Stimulated activated CD8-positive, alpha-beta memory T cell treated with anti-CD3 and anti-CD28 coated beads, Interleukin-4, amount 100 ng/mL, for 48 hours (primary cell): ENCODE measurements around the gene KIF22.
A peak's percentile ranks its signal among the peaks of the same experiment; 100 is the strongest.
"Not testable (repeated sequence)": the region's sequence is repeated elsewhere in the genome, so short reads cannot be mapped to it uniquely, and the experiment has no call there.

ENCODE experiments used
- DNase-seq: peaks from one replicate; pipeline ENCODE4 v3.0.0-alpha.2; 2020

KIF22 gene

GRCh38 chr16:29790183-29790948 lies at the start of gene KIF22:
Gene KIF22 (plus strand): TSS chr16:29790751. CDS start chr16:29790760, 9 bp downstream.
- DNase-seq: peak; percentile 100

- DNase-seq: no peak
These were observed 47.8 kb upstream of the KIF22 start for GRCh38 chr16:29742683-29743275.

- no peak for DNase-seq
These were observed 47.1 kb upstream of the KIF22 start for GRCh38 chr16:29743475-29743826.

- DNase-seq: peak; percentile 65
These were observed 46.6 kb upstream of the KIF22 start for GRCh38 chr16:29743827-29744531.

GRCh38 chr16:29744541-29745101 lies 45.9 kb upstream of the KIF22 start:
- DNase-seq: peak; percentile 42

- peak; percentile 71 for DNase-seq
These were observed 45.3 kb upstream of the KIF22 start for GRCh38 chr16:29745121-29745852.

GRCh38 chr16:29745853-29746345 lies 44.7 kb upstream of the KIF22 start, which contains the start of gene C16orf54:
Gene C16orf54 (minus strand): TSS chr16:29745990. CDS start chr16:29744951, 1,039 bp downstream.
- peak; percentile 92 for DNase-seq

GRCh38 chr16:29746518-29746917 lies 44.0 kb upstream of the KIF22 start:
- DNase-seq: not testable (repeated sequence)

- DNase-seq: no peak
These were observed 42.4 kb upstream of the KIF22 start for GRCh38 chr16:29747947-29748759.

- not testable (repeated sequence) for DNase-seq
These were observed 41.8 kb upstream of the KIF22 start for GRCh38 chr16:29748760-29749149.

- DNase-seq: no peak
These were observed 37.0 kb upstream of the KIF22 start for GRCh38 chr16:29753516-29753915.

- no peak for DNase-seq
These were observed 33.9 kb upstream of the KIF22 start for GRCh38 chr16:29756654-29757053.

GRCh38 chr16:29757086-29757485 lies 33.5 kb upstream of the KIF22 start:
- DNase-seq: not testable (repeated sequence)

- no peak for DNase-seq
These were observed 32.5 kb upstream of the KIF22 start for GRCh38 chr16:29757950-29758466.

- DNase-seq: no peak
These were observed 29.8 kb upstream of the KIF22 start for GRCh38 chr16:29760567-29761279.

- not testable (repeated sequence) for DNase-seq
These were observed 29.3 kb upstream of the KIF22 start for GRCh38 chr16:29761280-29761651.

- DNase-seq: no peak
These were observed 28.7 kb upstream of the KIF22 start for GRCh38 chr16:29761882-29762281.

GRCh38 chr16:29763326-29763725 lies 27.2 kb upstream of the KIF22 start:
- no peak for DNase-seq

GRCh38 chr16:29765167-29766032 lies 25.2 kb upstream of the KIF22 start:
- no peak for DNase-seq

- DNase-seq: no peak
These were observed 24.0 kb upstream of the KIF22 start for GRCh38 chr16:29766571-29766970.
